ENCODE measurements around the gene UNC80. TPM values are rescaled to one million over a fixed set of nuclear protein-coding genes. Genes with fewer than 3 reads are reported as not detected.

UNC80 gene
- total RNA-seq, 1 donor from 2014 or later = 2.8 TPM

DNA sequence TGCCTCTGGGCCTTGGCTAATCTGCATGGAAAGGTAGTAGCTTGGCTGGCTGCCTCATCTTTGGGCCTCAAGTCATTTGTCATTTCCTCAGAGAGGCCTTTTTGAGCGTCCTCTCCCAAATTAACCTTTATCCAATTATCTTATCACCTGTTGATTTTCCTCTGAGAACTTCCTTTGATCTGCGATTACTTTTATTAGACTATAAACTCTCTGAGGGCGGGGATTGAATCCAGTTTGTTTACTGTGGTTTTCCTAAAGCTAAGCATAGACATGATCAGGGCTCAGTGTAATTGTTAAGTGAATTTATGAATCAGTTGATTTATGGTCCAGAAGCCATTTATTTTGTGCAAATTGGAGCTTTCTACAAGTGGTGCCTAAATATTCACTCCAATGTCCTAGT is 238.3 kb downstream of the UNC80 start:
- DNase-seq (ENCODE audit: low read depth, low spot score) = no peak
- TF ChIP-seq, protein P1, sequence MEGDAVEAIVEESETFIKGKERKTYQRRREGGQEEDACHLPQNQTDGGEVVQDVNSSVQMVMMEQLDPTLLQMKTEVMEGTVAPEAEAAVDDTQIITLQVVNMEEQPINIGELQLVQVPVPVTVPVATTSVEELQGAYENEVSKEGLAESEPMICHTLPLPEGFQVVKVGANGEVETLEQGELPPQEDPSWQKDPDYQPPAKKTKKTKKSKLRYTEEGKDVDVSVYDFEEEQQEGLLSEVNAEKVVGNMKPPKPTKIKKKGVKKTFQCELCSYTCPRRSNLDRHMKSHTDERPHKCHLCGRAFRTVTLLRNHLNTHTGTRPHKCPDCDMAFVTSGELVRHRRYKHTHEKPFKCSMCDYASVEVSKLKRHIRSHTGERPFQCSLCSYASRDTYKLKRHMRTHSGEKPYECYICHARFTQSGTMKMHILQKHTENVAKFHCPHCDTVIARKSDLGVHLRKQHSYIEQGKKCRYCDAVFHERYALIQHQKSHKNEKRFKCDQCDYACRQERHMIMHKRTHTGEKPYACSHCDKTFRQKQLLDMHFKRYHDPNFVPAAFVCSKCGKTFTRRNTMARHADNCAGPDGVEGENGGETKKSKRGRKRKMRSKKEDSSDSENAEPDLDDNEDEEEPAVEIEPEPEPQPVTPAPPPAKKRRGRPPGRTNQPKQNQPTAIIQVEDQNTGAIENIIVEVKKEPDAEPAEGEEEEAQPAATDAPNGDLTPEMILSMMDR (conservative IDR thresholded peaks at IDR 0.05) = no peak
- Mint-ChIP-seq H3K9me3 (no peaks in the 10 kb centered on the region), H3K4me3 (no peak overlapping the region), H3K27me3 (ENCODE audit: low read depth) (no peaks in the 10 kb centered on the region), H3K4me1 (peaks cover 22% of the 10 kb centered on the region), H3K36me3 (ENCODE audit: low read depth) (peaks cover 10% of the 10 kb centered on the region), H3K27ac (ENCODE audit: unreplicated experiment) (no peak overlapping the region)

DNA sequence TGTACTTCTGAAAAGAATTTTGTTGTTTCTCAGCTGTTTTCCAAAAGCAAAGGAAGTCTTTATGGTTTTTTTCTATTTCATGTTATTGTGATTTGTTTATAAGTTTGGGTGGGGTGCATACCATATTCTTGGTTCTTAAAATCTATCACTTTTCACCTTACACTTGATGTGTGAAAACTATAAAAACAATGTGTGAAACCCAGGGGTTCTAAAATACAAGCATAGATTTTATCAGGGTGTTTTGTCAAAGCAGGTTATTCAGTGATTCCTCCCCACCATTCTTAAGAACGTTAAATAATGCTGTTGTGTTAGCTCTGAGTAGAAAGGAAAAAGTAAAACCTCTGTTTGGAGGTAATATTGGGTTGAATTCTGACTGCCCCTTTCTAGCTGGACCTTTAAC is 248.5 kb downstream of the UNC80 start:
- Mint-ChIP-seq H3K36me3 (ENCODE audit: low read depth) (peaks cover 8% of the 10 kb centered on the region), H3K4me3 (no peak overlapping the region), H3K27ac (ENCODE audit: unreplicated experiment) (no peak overlapping the region), H3K4me1 (no peaks in the 10 kb centered on the region), H3K9me3 (no peaks in the 10 kb centered on the region), H3K27me3 (ENCODE audit: low read depth) (no peaks in the 10 kb centered on the region)
- TF ChIP-seq, protein P1 (conservative IDR thresholded peaks at IDR 0.05) = no peak
- no peak for DNase-seq (ENCODE audit: low read depth, low spot score)

DNA sequence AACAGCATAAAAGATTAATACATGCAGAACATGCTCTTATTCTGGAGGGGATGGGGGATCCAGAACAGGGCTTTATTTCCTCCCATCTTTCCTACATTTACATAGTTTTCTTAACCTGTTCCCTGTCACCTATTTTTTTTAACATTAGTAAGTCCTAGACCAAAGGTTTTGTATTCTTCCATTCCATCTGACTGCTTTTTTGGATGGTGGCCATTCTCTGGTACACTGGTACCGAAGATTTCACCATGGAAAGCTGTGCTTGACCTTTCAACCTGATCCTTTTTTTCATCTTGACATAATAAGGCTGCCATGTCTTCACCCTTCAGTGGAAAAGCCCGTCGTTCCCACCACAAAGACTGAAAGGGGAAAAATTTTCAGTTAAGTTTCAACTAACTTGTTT is 251.2 kb downstream of the UNC80 start:
- H3K9me3 Mint-ChIP-seq = no peaks in the 10 kb centered on the region
- H3K27me3 Mint-ChIP-seq (ENCODE audit: low read depth) = no peaks in the 10 kb centered on the region
- peaks cover 18% of the 10 kb centered on the region for H3K36me3 Mint-ChIP-seq (ENCODE audit: low read depth)
- no peaks in the 10 kb centered on the region for H3K4me1 Mint-ChIP-seq
- TF ChIP-seq, protein P1 (conservative IDR thresholded peaks at IDR 0.05) = no peak
- no peak overlapping the region for H3K4me3 Mint-ChIP-seq
- DNase-seq (ENCODE audit: low read depth, low spot score) = no peak
- no peak overlapping the region for H3K27ac Mint-ChIP-seq (ENCODE audit: unreplicated experiment)

DNA sequence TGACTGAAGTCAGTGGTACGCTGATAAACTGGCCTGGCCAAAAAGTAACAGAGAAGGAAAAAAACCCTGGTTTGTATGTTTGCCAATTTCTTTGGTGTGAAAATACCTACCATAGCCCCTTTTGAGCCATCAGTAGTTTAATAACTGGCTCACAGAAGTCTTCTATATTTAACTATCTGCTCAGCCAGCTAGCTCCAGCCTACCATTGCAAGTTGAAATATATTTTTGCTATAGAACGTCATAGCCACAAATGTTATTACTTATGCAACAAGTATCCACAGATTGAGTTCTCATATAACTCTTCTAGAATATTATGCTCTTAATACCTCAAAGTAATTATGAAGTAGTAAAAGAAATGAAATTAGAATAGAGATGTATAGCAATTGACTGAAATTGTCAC is 256.0 kb downstream of the UNC80 start:
- Mint-ChIP-seq H3K4me3 (no peak overlapping the region), H3K27me3 (ENCODE audit: low read depth) (no peaks in the 10 kb centered on the region), H3K27ac (ENCODE audit: unreplicated experiment) (no peak overlapping the region), H3K9me3 (peaks cover under 1% of the 10 kb centered on the region), H3K36me3 (ENCODE audit: low read depth) (peaks cover 18% of the 10 kb centered on the region), H3K4me1 (no peaks in the 10 kb centered on the region)
- TF ChIP-seq, protein P1 (conservative IDR thresholded peaks at IDR 0.05) = no peak
- no peak for DNase-seq (ENCODE audit: low read depth, low spot score)

DNA sequence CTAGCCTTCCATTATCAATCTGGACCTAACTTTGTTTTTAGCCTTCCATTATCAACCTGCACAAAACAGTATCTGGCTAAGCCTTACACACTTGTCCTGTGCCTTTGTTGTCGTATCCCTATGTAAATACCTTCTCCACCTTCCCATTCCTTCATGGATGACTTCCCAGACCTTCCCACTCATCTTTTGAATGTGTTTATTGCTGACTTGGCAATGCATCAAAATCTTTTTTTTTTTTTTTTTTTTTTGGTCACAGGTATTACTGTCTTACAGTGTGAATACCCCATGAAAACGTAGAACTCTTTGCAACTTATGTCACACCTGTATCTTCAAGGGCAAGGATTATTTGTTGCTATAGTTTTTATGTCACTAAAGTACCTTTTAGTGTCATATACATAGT is 256.5 kb downstream of the UNC80 start:
- no peaks in the 10 kb centered on the region for H3K4me1 Mint-ChIP-seq
- no peak for DNase-seq (ENCODE audit: low read depth, low spot score)
- H3K27ac Mint-ChIP-seq (ENCODE audit: unreplicated experiment) = no peak overlapping the region
- TF ChIP-seq, protein P1 (conservative IDR thresholded peaks at IDR 0.05) = no peak
- no peaks in the 10 kb centered on the region for H3K27me3 Mint-ChIP-seq (ENCODE audit: low read depth)
- H3K9me3 Mint-ChIP-seq = peaks cover 6% of the 10 kb centered on the region
- H3K36me3 Mint-ChIP-seq (ENCODE audit: low read depth) = peaks cover 21% of the 10 kb centered on the region
- H3K4me3 Mint-ChIP-seq = no peak overlapping the region

Measured in neural crest cell (in vitro differentiated cells).